ENCODE measurements around the gene SLC38A3.

The SLC38A3 gene

DNA sequence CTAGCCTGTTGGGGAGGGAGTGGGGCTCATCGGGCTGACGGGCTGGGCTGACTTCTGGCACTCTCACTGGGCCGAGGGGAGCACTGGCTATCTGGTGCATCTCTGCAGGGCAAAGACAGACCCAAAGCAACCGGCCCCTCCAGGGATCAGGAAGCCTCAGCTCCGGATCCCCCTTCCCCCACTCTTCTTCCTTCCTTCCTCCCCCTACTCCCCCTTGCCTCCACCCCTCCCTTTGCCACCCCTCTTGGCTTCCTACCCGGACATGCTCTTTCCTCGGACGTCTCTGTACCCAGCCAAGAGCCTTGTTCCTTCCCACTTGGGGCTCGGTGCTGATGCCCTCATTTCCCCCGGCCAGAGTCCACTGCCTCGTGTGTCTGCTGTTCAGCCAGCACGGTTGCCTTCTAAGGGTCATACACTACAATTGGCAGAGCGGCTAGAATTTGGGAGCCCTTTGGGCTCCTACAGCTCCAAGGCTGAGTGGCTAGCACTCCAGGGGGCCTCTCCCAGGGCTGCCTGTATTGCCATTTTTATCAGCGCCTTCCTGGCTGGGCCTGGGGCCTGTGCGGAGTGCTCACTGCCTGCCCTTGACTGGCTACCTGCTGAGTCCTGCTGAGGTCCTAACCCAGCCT lies 39.0 kb upstream of the SLC38A3 start:
- Mint-ChIP-seq H3K9me3 (no peaks in the 10 kb centered on the region), H3K4me3 (no peak overlapping the region), H3K27ac (no peak overlapping the region), H3K27me3 (peaks cover 10% of the 10 kb centered on the region), H3K4me1 (ENCODE audit: low read depth) (peaks cover 14% of the 10 kb centered on the region), H3K36me3 (ENCODE audit: low read depth) (no peaks in the 10 kb centered on the region)
- intact Hi-C loops (cut with micrococcal nuclease), result no loop called here

DNA sequence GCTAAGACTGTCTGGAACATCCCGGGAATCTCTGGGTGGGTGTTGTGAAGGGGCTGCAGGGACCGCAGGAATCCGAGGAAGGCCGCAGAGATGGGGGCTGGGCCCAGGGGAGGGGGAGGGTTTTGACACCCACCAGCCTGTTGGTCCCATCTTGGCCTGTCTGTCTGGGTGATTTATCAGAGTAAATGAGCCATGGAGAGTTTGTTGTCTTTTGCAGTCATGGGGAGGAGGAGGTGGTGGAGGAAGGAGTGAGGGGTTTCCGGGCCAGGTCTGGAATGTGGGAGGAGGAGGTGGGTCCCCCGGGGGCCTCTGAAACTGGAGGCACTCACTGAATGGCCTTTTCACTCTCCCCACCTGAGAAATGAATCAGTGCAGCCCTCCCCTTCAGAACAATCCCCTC lies 38.5 kb upstream of the SLC38A3 start:
- Mint-ChIP-seq H3K4me1 (ENCODE audit: low read depth) (peaks cover 17% of the 10 kb centered on the region), H3K4me3 (no peak overlapping the region), H3K9me3 (no peaks in the 10 kb centered on the region), H3K27me3 (peaks cover 10% of the 10 kb centered on the region), H3K27ac (no peak overlapping the region), H3K36me3 (ENCODE audit: low read depth) (no peaks in the 10 kb centered on the region)
- intact Hi-C loops (cut with micrococcal nuclease), result no loop called here

GRCh38 chr3:50167069-50167840 lies 37.8 kb upstream of the SLC38A3 start:
- Mint-ChIP-seq H3K36me3 (ENCODE audit: low read depth) (no peaks in the 10 kb centered on the region), H3K27me3 (peaks cover 8% of the 10 kb centered on the region), H3K4me1 (ENCODE audit: low read depth) (peaks cover 17% of the 10 kb centered on the region), H3K4me3 (no peak overlapping the region), H3K27ac (no peak overlapping the region), H3K9me3 (no peaks in the 10 kb centered on the region)
- intact Hi-C loops (cut with micrococcal nuclease), result no loop called here

- Mint-ChIP-seq H3K4me1 (ENCODE audit: low read depth) (peaks cover 17% of the 10 kb centered on the region), H3K9me3 (no peaks in the 10 kb centered on the region), H3K27ac (no peak overlapping the region), H3K4me3 (no peak overlapping the region), H3K36me3 (ENCODE audit: low read depth) (no peaks in the 10 kb centered on the region), H3K27me3 (peaks cover 6% of the 10 kb centered on the region)
- intact Hi-C loops (cut with micrococcal nuclease), result no loop called here
Measured at GRCh38 chr3:50167841-50168209, 37.2 kb upstream of the SLC38A3 start.

DNA sequence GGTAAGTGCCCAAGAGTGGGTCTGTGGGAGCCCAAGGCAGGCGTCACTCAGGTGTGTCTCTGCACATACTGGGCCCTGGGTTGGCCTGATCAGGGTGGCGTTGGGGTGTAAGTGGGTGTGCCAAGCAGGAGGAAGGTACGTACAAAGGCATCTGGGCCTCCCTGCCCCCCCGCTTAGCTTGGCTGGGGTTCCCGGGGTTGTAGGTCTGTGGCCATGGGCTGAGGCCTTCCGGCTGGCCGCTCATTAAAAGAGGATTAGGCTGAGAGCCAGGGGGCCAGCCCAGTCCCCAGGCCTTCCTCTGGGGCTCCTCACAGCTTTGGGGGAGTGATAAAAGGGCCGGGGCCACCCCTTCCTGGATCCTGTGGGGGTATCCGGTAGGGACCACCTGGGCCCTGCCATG lies 36.7 kb upstream of the SLC38A3 start:
- Mint-ChIP-seq H3K9me3 (no peaks in the 10 kb centered on the region), H3K36me3 (ENCODE audit: low read depth) (no peaks in the 10 kb centered on the region), H3K4me3 (no peak overlapping the region), H3K27me3 (peaks cover 6% of the 10 kb centered on the region), H3K4me1 (ENCODE audit: low read depth) (peaks cover 19% of the 10 kb centered on the region), H3K27ac (no peak overlapping the region)
- intact Hi-C loops (cut with micrococcal nuclease), result no loop called here

DNA sequence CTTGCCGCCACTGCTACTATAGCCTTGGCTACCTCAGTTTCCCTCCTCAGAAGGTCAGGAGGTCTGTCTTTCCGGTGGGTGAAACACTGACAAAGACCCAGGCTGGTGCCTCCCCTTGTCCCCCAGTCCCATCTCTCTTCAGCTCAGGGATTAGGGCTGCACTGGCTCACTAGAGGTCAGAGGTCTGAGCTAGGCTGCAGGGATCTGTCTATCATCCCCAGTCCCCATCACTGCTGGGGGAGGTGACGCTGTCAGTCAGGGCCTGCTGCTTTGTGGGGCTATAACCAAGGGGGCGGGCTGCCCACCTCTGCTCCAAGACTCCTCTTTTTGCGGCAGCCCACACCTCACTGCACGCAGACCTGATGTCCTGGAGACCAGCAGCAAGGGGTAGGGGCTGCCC lies 36.3 kb upstream of the SLC38A3 start:
- Mint-ChIP-seq H3K36me3 (ENCODE audit: low read depth) (no peaks in the 10 kb centered on the region), H3K4me1 (ENCODE audit: low read depth) (peaks cover 23% of the 10 kb centered on the region), H3K27ac (no peak overlapping the region), H3K4me3 (no peak overlapping the region), H3K9me3 (no peaks in the 10 kb centered on the region), H3K27me3 (peaks cover 6% of the 10 kb centered on the region)
- intact Hi-C loops (cut with micrococcal nuclease), result no loop called here

- Mint-ChIP-seq H3K36me3 (ENCODE audit: low read depth) (no peaks in the 10 kb centered on the region), H3K4me3 (no peak overlapping the region), H3K27ac (no peak overlapping the region), H3K27me3 (peaks cover 6% of the 10 kb centered on the region), H3K9me3 (no peaks in the 10 kb centered on the region), H3K4me1 (ENCODE audit: low read depth) (peaks cover 26% of the 10 kb centered on the region)
- intact Hi-C loops (cut with micrococcal nuclease), result no loop called here
Measured at GRCh38 chr3:50169232-50169832, 35.7 kb upstream of the SLC38A3 start.

DNA sequence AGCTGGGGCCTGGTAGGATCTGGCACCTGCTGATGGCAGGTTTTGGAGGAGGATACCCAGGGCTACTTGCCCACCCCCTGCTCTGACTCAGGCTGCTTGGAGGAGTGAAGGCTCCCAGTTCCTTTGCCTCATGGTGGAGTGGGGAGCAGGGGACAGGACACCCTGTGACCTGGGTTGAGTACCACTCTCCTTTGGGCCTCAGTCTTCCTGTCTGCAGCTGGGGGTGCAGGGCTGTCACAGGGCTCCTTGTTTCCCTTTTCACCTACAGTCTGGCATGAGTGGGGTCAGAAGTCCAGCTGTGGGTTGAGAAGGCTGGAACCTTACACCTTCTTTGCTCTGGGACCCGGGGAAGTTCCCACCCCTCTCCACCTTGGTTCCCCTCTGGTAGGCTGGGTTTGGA lies 35.2 kb upstream of the SLC38A3 start:
- intact Hi-C loops (cut with micrococcal nuclease), result no loop called here
- peaks cover 26% of the 10 kb centered on the region for H3K4me1 Mint-ChIP-seq (ENCODE audit: low read depth)
- H3K27me3 Mint-ChIP-seq, result peaks cover 4% of the 10 kb centered on the region
- no peaks in the 10 kb centered on the region for H3K36me3 Mint-ChIP-seq (ENCODE audit: low read depth)
- H3K27ac Mint-ChIP-seq, result no peak overlapping the region
- H3K4me3 Mint-ChIP-seq, result no peak overlapping the region
- H3K9me3 Mint-ChIP-seq, result no peaks in the 10 kb centered on the region

DNA sequence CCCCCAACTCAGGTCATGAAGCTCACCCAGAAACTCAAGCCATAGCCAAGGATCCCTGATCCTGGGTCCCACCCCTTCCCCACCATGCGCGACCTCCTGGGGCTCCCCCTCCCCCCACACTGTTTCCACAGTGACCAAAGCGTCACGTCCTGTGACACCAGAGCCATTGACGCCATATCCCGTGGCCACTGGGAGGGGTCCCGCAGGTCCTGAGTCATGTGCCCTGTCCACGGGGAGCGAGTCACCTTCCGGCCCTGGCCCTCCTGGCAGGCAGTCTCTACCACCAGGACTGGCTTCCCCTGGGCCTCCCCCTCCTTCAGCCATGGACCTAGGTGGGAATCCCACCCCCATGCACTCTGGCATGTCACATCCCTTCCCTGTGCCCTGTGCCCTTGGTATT lies 34.4 kb upstream of the SLC38A3 start:
- intact Hi-C loops (cut with micrococcal nuclease), result no loop called here
- Mint-ChIP-seq H3K36me3 (ENCODE audit: low read depth) (no peaks in the 10 kb centered on the region), H3K27me3 (peaks cover 3% of the 10 kb centered on the region), H3K27ac (no peak overlapping the region), H3K4me3 (no peak overlapping the region), H3K9me3 (no peaks in the 10 kb centered on the region), H3K4me1 (ENCODE audit: low read depth) (peaks cover 26% of the 10 kb centered on the region)

DNA sequence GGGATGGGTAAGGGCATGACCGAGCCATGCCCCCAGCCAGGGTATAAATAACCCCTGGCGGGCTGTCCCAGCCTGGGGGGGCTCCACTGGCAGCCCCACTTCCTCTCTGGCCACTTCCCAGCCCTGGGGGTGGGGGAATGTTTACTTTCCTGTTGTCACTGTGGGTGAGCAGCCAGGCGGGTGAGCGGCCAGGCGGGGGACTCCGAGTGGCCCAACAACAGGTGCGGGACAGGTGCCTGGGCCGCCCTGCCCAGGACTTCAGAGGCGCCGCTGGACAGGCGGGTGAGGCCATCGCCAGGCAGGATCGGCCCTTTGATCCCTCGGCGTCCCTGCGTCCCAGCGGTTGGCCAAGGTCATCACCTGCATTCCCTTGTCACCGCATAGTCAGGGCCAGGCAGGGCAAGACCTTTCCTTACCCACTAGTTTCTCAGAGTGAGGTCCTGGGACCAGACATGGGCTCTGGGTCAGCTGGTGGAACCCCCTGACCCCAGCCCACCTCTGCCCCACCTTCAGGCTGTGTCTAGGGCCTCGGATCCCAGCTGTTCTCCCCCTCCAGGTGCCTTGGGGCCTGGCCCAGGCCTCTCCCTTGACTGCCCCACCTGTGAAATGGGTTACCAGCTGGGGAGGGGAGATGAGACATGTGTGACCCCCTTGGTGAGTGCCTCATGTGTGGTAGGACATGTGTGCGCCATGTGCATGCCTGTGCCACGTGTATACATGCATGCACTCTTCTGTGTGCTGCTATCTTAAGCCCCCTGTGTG lies 33.4 kb upstream of the SLC38A3 start:
- intact Hi-C loops (cut with micrococcal nuclease), result no loop called here
- H3K27ac Mint-ChIP-seq, result no peak overlapping the region
- no peaks in the 10 kb centered on the region for H3K9me3 Mint-ChIP-seq
- no peaks in the 10 kb centered on the region for H3K27me3 Mint-ChIP-seq
- no peak overlapping the region for H3K4me3 Mint-ChIP-seq
- H3K4me1 Mint-ChIP-seq (ENCODE audit: low read depth), result peaks cover 26% of the 10 kb centered on the region
- no peaks in the 10 kb centered on the region for H3K36me3 Mint-ChIP-seq (ENCODE audit: low read depth)

- intact Hi-C loops (cut with micrococcal nuclease), result no loop called here
- no peaks in the 10 kb centered on the region for H3K9me3 Mint-ChIP-seq
- H3K4me3 Mint-ChIP-seq, result no peak overlapping the region
- H3K27me3 Mint-ChIP-seq, result no peaks in the 10 kb centered on the region
- peaks cover 26% of the 10 kb centered on the region for H3K4me1 Mint-ChIP-seq (ENCODE audit: low read depth)
- H3K36me3 Mint-ChIP-seq (ENCODE audit: low read depth), result no peaks in the 10 kb centered on the region
- H3K27ac Mint-ChIP-seq, result no peak overlapping the region
Measured at GRCh38 chr3:50172626-50173220, 32.3 kb upstream of the SLC38A3 start.

GRCh38 chr3:50173685-50174516 lies 31.2 kb upstream of the SLC38A3 start:
- Mint-ChIP-seq H3K27me3 (no peaks in the 10 kb centered on the region), H3K9me3 (no peaks in the 10 kb centered on the region), H3K4me3 (no peak overlapping the region), H3K36me3 (ENCODE audit: low read depth) (no peaks in the 10 kb centered on the region), H3K4me1 (ENCODE audit: low read depth) (peaks cover 26% of the 10 kb centered on the region), H3K27ac (peak overlapping the region; percentile 62)
- intact Hi-C loops (cut with micrococcal nuclease), result no loop called here

- Mint-ChIP-seq H3K27ac (no peak overlapping the region), H3K27me3 (no peaks in the 10 kb centered on the region)
- intact Hi-C loops (cut with micrococcal nuclease), result no loop called here
Measured at GRCh38 chr3:50174517-50174895, 30.6 kb upstream of the SLC38A3 start.

More at GRCh38 chr3:50174517-50174895, 30.6 kb upstream of the SLC38A3 start:
- H3K4me1 Mint-ChIP-seq (ENCODE audit: low read depth), result peaks cover 26% of the 10 kb centered on the region
- no peaks in the 10 kb centered on the region for H3K36me3 Mint-ChIP-seq (ENCODE audit: low read depth)
- no peaks in the 10 kb centered on the region for H3K9me3 Mint-ChIP-seq
- no peak overlapping the region for H3K4me3 Mint-ChIP-seq

Data from dendritic cell treated with granulocyte-macrophage colony-stimulating factor and Interleukin-4, amounts not matched to agents 40 ng/mL and 50 ng/mL, for 4 days (primary cell).